ENCODE results near the gene EPB41L1.

DNA sequence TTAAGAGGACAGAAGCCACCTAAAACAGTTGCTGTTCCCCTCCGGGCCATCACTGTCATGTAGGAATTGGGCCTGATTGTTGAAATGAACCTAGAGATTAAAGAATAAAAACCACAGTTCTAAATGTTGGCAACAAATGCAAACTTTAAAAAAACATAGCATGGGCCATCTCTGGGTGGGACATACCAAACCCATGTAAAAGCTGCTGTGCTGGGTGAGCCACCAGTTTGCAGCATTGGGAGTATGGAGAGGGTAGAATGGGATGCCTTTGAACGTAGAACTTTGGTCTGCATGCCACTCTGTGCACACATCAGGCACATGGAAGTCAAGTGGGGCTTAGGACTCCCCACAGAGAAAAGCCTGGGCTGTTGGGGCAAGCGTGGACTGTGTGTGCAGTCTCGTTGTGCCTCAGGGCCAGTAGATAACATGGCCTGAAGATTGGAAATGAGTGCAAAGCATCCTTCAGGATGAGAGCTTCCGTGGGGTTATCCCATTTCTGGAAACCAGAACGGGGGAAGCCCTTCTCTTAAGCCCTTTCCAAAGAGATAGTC lies 28.1 kb downstream of the EPB41L1 start:
- TF ChIP-seq POLR2AphosphoS5 (IDR thresholded peaks at IDR 0.05; ENCODE audit: low read depth, low read length) (no peak), SIN3A (IDR thresholded peaks at IDR 0.05; ENCODE audit: borderline replicate concordance, insufficient read depth, low read length) (no peak)

All from PFSK-1 (cell line).